Right atrium auricular region (tissue), 2 donors: ENCODE data around the gene SYT1. TPM values are rescaled to one million over a fixed set of nuclear protein-coding genes. Genes with fewer than 3 reads are reported as not detected.
A peak's percentile ranks its signal among the peaks of the same experiment; 100 is the strongest.

Experiments
- DNase-seq: peaks from one replicate; pipeline ENCODE4 v3.0.0-alpha.2; 2019; ENCODE audit warnings: low spot score
- H3K27ac ChIP-seq, 2 donors: fragments of 200-600 bp; sonication (generic); 1 replicate in 1 of 2; 2 replicates in 1 of 2; pipeline ENCODE4 v1.5.1; 2016 to 2019
- H3K27me3 ChIP-seq, 2 donors: fragments of 200-600 bp; sonication (generic); one replicate each; pipeline versions ENCODE4 v1.5.1 to v1.6.0; 2017 to 2019
- H3K36me3 ChIP-seq: fragments of 200-600 bp; sonication (generic); one replicate; pipeline ENCODE4 v1.5.1; 2016
- H3K4me1 ChIP-seq, 2 donors: fragments of 200-600 bp; sonication (generic); one replicate each; pipeline versions ENCODE4 v1.5.1 to v1.6.0; 2017 to 2019
- H3K4me3 ChIP-seq, 2 donors: fragments of 200-600 bp; sonication (generic); 1 replicate in 1 of 2; 2 replicates in 1 of 2; pipeline ENCODE4 v1.5.1; 2017 to 2019; ENCODE audit warnings: mild to moderate bottlenecking in 1 of 2, moderate library complexity in 1 of 2
- H3K9me3 ChIP-seq, 2 donors: fragments of 200-600 bp; sonication (generic); one replicate each; pipeline ENCODE4 v1.5.1; 2019
- CTCF ChIP-seq, 2 donors: fragments of 200-600 bp; sonication (generic); IDR thresholded peaks; one replicate each; pipeline ENCODE4 v1.5.1; 2019; ENCODE audit warnings: antibody characterized with exemption in 2 of 2
- total RNA-seq, 2 donors: library from RNA; depleted of rRNA; stranded (reverse); fragments of >200 nt; gene quantifications; one replicate each; pipeline ENCODE4 v1.1.0, GENCODE V29; 2016

Gene SYT1
- total RNA-seq, 2 donors from 2014 or later = 0.16 TPM; not detected in 1

- no peaks in the 10 kb centered on the region for H3K27me3 ChIP-seq
- DNase-seq = no peak
- TF ChIP-seq CTCF (IDR thresholded peaks at IDR 0.05) = no peak
- no peak overlapping the region for H3K4me3 ChIP-seq
- H3K27ac ChIP-seq = no peak overlapping the region
- no peaks in the 10 kb centered on the region for H3K4me1 ChIP-seq
- no peaks in the 10 kb centered on the region for H3K36me3 ChIP-seq
- no peaks in the 10 kb centered on the region for H3K9me3 ChIP-seq
Measured at GRCh38 chr12:79415746-79416435, 551.3 kb downstream of the SYT1 start.

- H3K27ac ChIP-seq = no peak overlapping the region
- H3K27me3 ChIP-seq = no peaks in the 10 kb centered on the region
- TF ChIP-seq CTCF (IDR thresholded peaks at IDR 0.05) = peak in 1 of 2 donors; percentile 53
- no peaks in the 10 kb centered on the region for H3K36me3 ChIP-seq
- no peaks in the 10 kb centered on the region for H3K4me1 ChIP-seq
- DNase-seq = no peak
- H3K9me3 ChIP-seq = no peaks in the 10 kb centered on the region
- no peak overlapping the region for H3K4me3 ChIP-seq
Measured at GRCh38 chr12:79420146-79420618, 555.6 kb downstream of the SYT1 start.

- no peak for TF ChIP-seq CTCF (IDR thresholded peaks at IDR 0.05)
- H3K4me3 ChIP-seq = no peak overlapping the region
- no peaks in the 10 kb centered on the region for H3K27me3 ChIP-seq
- no peak overlapping the region for H3K27ac ChIP-seq
- no peaks in the 10 kb centered on the region for H3K4me1 ChIP-seq
- no peaks in the 10 kb centered on the region for H3K36me3 ChIP-seq
- no peak for DNase-seq
- H3K9me3 ChIP-seq = no peaks in the 10 kb centered on the region
Measured at GRCh38 chr12:79421236-79421740, 556.7 kb downstream of the SYT1 start.

GRCh38 chr12:79422060-79422812 lies 557.7 kb downstream of the SYT1 start:
- Histone ChIP-seq H3K4me3 (no peak overlapping the region), H3K4me1 (no peaks in the 10 kb centered on the region), H3K9me3 (no peaks in the 10 kb centered on the region), H3K27me3 (no peaks in the 10 kb centered on the region), H3K36me3 (no peaks in the 10 kb centered on the region), H3K27ac (no peak overlapping the region)
- DNase-seq = no peak
- no peak for TF ChIP-seq CTCF (IDR thresholded peaks at IDR 0.05)

- Histone ChIP-seq H3K27me3 (no peaks in the 10 kb centered on the region), H3K9me3 (no peaks in the 10 kb centered on the region), H3K36me3 (no peaks in the 10 kb centered on the region), H3K4me1 (no peaks in the 10 kb centered on the region), H3K4me3 (no peak overlapping the region), H3K27ac (no peak overlapping the region)
- DNase-seq = no peak
- TF ChIP-seq CTCF (IDR thresholded peaks at IDR 0.05) = no peak
Measured at GRCh38 chr12:79423560-79423959, 559.0 kb downstream of the SYT1 start.
